Kidney (tissue), 14 donors: Measurements from ENCODE around the gene ZNF775. TPM values are rescaled to one million over a fixed set of nuclear protein-coding genes. Genes with fewer than 3 reads are reported as not detected.

Source experiments
- DNase-seq, 5 donors: peaks; one replicate each; pipeline ENCODE4 v3.0.0-alpha.2; 2013 to 2020
- FAIRE-seq: peaks from 2 replicates; lab custom pipeline; 2012; peaks lifted over from hg19 to GRCh38; lab: Jason Lieb, UNC
- H3K27ac ChIP-seq, 2 donors: one replicate each; pipeline ENCODE4 v1.7.0; 2013; ENCODE audit warnings: low read depth in 2 of 2, low read length in 2 of 2, inconsistent platforms in 1 of 2
- H3K27me3 ChIP-seq: one replicate; pipeline ENCODE4 v1.7.1; 2013; ENCODE audit warnings: low read length, inconsistent platforms; ENCODE audit not compliant: control insufficient read depth, insufficient read depth
- H3K36me3 ChIP-seq, 3 donors: one replicate each; pipeline versions ENCODE4 v1.7.0 to v1.7.1; 2013; ENCODE audit warnings: low read length in 3 of 3, control low read depth in 1 of 3, inconsistent platforms in 1 of 3; ENCODE audit not compliant: insufficient read depth in 3 of 3, control insufficient read depth in 2 of 3
- H3K4me1 ChIP-seq, 3 donors: one replicate each; pipeline versions ENCODE4 v1.7.0 to v1.7.1; 2013; ENCODE audit warnings: low read length in 3 of 3, inconsistent platforms in 1 of 3, low read depth in 1 of 3; ENCODE audit not compliant: control insufficient read depth in 2 of 3, insufficient read depth in 2 of 3
- H3K4me3 ChIP-seq, 3 donors: one replicate each; pipeline versions ENCODE4 v1.7.0 to v1.8.1; 2013; ENCODE audit warnings: low read length in 3 of 3, control low read depth in 1 of 3, inconsistent platforms in 1 of 3
- H3K9ac ChIP-seq, 3 donors: one replicate each; pipeline versions ENCODE4 v1.7.0 to v1.7.1; 2013; ENCODE audit warnings: low read length in 3 of 3, control low read depth in 1 of 3, inconsistent platforms in 1 of 3
- H3K9me3 ChIP-seq, 3 donors: one replicate each; pipeline versions ENCODE4 v1.7.0 to v1.7.1; 2013; ENCODE audit warnings: low read length in 3 of 3, control low read depth in 1 of 3, inconsistent platforms in 1 of 3; ENCODE audit not compliant: control insufficient read depth in 2 of 3, insufficient read depth in 1 of 3
- intact Hi-C: fragments of 100-400 bp; cut with DNase I; formaldehyde crosslinking; loops from one replicate; pipeline ENCODE4 v1.11.1; 2022
- polyA plus RNA-seq: library from polyadenylated mRNA; stranded (reverse); fragments of 350-450 nt; fragmentation: Illumina TruSeq; extraction: RNeasy Lipid Tissue Mini Kit (QIAGEN cat#74804); gene quantifications from one replicate; pipeline ENCODE4 v1.2.3, GENCODE V29; 2014; ENCODE audit warnings: low read depth, low replicate concordance; ENCODE audit not compliant: insufficient read depth
- total RNA-seq: library from RNA; stranded (reverse); fragmentation: NEBNext Ultra II Directional; extraction: Animal tissue kit (Norgen Biotek cat#: 25700); gene quantifications from one replicate; pipeline ENCODE4 v1.2.1, GENCODE V29; 2021
- TF ChIP-seq, protein P1 (sequence below): IDR thresholded peaks from 3 replicates; pipeline ENCODE4 v1.5.1; 2012; ENCODE audit warnings: mild to moderate bottlenecking, moderate library complexity, borderline replicate concordance; ENCODE audit not compliant: insufficient read depth; ENCODE audit errors: extremely low read depth
- donor health status: control.
- donor health status: control.
- donor health status: control.
- donor health status: control.
- donor health status: control.
- donor health status: DM: yes; HTN: yes; CAD: no.
- donor health status: Normal renal cell carcinoma (clear cell type).

Gene ZNF775
- total and polyA plus RNA-seq, 2 donors from 2014 or later = 3.7 to 5.2 TPM

DNA sequence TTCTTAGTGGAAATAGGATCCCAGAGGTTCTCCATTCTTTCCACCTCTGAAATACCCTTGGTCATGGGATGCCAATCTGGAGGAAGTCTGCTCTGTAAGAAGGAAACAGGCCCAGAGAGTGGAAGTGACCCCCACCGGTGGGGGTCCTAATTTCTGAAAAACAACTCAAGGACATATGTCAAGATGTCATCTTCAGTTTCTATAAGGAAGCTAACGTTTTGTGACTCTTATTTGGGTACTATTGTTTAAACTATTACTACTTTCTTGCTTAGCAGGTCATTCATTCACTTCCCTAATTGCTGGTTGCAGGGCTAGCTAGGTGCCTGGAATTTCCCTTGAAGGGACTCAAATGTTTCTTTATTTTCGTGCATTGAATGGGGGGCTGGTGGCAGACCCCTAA, 1.9 kb upstream of the ZNF775 start:
- H3K27me3 ChIP-seq = no peaks in the 10 kb centered on the region
- DNase-seq = peak in 1 of 5 donors; percentile 58
- H3K4me1 ChIP-seq = peaks cover 0 to 26% (median 24%) of the 10 kb centered on the region in 3 donors
- H3K36me3 ChIP-seq = peaks cover 2 to 9% (median 9%) of the 10 kb centered on the region in 3 donors
- no peak overlapping the region for H3K4me3 ChIP-seq
- no peak for FAIRE-seq
- no peak overlapping the region for H3K27ac ChIP-seq
- TF ChIP-seq, protein P1, sequence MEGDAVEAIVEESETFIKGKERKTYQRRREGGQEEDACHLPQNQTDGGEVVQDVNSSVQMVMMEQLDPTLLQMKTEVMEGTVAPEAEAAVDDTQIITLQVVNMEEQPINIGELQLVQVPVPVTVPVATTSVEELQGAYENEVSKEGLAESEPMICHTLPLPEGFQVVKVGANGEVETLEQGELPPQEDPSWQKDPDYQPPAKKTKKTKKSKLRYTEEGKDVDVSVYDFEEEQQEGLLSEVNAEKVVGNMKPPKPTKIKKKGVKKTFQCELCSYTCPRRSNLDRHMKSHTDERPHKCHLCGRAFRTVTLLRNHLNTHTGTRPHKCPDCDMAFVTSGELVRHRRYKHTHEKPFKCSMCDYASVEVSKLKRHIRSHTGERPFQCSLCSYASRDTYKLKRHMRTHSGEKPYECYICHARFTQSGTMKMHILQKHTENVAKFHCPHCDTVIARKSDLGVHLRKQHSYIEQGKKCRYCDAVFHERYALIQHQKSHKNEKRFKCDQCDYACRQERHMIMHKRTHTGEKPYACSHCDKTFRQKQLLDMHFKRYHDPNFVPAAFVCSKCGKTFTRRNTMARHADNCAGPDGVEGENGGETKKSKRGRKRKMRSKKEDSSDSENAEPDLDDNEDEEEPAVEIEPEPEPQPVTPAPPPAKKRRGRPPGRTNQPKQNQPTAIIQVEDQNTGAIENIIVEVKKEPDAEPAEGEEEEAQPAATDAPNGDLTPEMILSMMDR = no peak
- intact Hi-C loops = no loop called here
- H3K9ac ChIP-seq = peak overlapping the region in 1 of 3 donors; percentile 4
- H3K9me3 ChIP-seq = no peaks in the 10 kb centered on the region

DNA sequence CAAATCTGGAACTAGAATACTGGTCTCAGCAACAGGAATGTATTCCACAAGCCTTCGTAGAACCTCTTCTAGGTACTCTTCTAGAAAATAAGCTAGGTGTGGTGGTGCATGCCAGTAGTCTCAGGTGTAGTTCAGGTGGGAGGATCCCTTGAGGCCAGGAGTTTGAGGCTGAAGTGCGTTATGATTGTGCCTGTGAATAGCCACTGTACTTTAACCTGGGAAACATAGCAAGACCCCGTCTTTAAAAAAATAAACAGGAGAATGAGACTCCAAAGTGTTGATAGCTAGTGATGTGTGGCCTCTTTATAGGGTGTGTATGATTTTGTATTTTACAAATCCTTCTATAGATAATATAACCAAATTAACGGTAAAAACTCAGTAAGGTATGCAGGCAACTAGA, 1.5 kb upstream of the ZNF775 start:
- Histone ChIP-seq H3K27ac (no peak overlapping the region), H3K9me3 (no peaks in the 10 kb centered on the region), H3K4me3 (no peak overlapping the region), H3K4me1 (peaks cover 0 to 26% (median 22%) of the 10 kb centered on the region in 3 donors), H3K36me3 (peaks cover 2 to 9% (median 8%) of the 10 kb centered on the region in 3 donors), H3K27me3 (no peaks in the 10 kb centered on the region), H3K9ac (peak overlapping the region in 1 of 3 donors; percentile 4)
- FAIRE-seq (no peak), DNase-seq (peak in 1 of 5 donors; percentile 37)
- intact Hi-C loops = no loop called here
- TF ChIP-seq, protein P1 = no peak

- DNase-seq (peak; percentile 79 to 91 (median 87)), FAIRE-seq (no peak)
- peak overlapping the region; percentile 87 to 94 for H3K27ac ChIP-seq
- TF ChIP-seq, protein P1 = no peak
- no peaks in the 10 kb centered on the region for H3K9me3 ChIP-seq
- peaks cover 2 to 5% (median 4%) of the 10 kb centered on the region in 3 donors for H3K36me3 ChIP-seq
- intact Hi-C loops = no loop called here
- peak overlapping the region; percentile 46 to 85 (median 60) for H3K4me3 ChIP-seq
- peak overlapping the region; percentile 1 to 98 (median 66) for H3K9ac ChIP-seq
- peaks cover 0 to 23% (median 16%) of the 10 kb centered on the region in 3 donors for H3K4me1 ChIP-seq
- H3K27me3 ChIP-seq = no peaks in the 10 kb centered on the region
These were observed 846 bp upstream of the ZNF775 start for GRCh38 chr7:150378115-150378852.
